GM12873 (cell line): Measurements from ENCODE around the gene HAND1.

Experiments
- CTCF ChIP-seq: IDR thresholded peaks from 2 replicates; pipeline ENCODE4 v1.5.1; 2012; ENCODE audit warnings: low read depth, mild to moderate bottlenecking, moderate library complexity, low read length, control low read depth; ENCODE audit not compliant: insufficient read depth; ENCODE audit errors: missing control alignments

HAND1 gene

GRCh38 chr5:154461531-154461930, 16.5 kb downstream of the HAND1 start:
- no peak for TF ChIP-seq CTCF

DNA sequence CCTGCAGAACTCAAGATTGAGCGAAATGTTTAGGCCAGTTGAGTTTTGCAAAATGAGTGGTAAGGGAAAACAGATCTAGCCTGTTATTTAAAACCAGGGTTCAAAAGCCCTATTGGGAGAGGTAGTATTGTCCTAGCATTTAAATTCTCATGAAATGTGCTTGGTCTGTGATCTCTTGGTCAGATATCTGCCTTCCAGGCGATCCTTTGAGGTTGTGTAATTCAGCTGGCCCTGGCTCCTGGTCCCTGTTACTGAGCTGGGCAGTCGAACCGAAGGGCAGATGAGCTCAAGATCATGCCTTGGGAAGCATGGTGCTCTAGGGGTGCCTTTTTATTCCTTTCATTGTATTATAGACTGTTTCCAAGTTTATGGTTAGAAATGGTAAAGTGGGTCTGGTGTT, 17.9 kb downstream of the HAND1 start:
- no peak for TF ChIP-seq CTCF

- no peak for TF ChIP-seq CTCF
Measured at GRCh38 chr5:154459015-154459414, 19.0 kb downstream of the HAND1 start.

DNA sequence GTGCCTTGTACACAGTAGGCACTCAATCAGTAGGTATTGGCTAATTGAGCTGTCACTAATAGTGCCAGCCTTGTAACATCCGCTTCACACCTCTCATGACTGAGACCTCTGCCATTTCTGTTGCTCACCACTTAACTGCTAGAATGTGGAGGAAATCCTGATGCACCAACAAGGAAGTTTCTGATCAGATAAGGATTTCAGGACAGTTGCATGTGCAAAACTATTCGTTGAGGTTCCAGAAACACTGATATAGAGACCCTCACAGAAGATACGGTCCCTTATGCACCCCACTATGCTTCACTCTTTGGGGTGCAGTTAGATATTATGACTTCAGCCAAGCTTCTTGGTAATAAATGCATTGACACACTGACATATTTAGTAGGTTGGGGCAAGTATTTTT, 21.5 kb downstream of the HAND1 start:
- TF ChIP-seq CTCF, result no peak

DNA sequence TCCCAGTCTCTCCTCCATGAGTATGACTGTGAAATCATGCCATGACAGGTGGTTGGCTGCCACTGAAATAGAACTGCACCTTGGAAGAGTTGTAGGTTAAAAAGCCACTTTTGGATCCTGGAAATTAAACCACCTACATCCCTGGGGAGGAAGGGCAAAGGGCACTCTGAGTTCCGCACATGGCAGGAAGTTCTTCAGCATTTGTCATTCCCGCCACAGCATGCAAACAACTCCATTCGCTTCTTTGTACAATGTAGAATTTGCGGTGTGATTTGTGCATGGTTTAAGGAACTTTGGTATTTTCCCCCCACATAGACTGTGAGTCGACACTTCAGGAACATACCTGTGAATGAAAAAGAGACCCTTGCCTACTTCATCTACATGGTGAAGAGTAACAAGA, 22.4 kb downstream of the HAND1 start:
- TF ChIP-seq CTCF, result no peak

DNA sequence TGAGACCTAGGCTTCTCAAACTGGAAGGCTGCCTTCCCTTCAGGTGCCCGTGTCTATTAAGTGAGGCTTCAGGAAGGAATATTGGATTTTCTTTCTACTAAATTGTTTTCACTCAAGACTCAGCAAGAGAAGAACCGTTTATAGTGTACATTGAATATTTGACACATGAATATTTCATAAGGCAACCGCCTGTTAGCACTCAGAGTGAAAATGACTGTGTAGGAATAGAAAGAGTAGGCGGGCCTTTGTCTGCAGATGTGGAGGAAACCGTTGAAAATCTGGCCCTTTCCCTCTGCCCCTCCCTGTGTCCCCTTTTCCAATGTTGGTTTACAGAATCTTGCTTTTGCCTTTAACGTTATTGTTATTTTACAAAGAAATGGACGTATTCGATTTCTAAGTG, 26.1 kb downstream of the HAND1 start:
- no peak for TF ChIP-seq CTCF

- TF ChIP-seq CTCF, result no peak
Measured at GRCh38 chr5:154449786-154450185, 28.2 kb downstream of the HAND1 start.
